GM12878 (cell line): Measurements from ENCODE around the gene CORO2B. TPM values are rescaled to one million over a fixed set of nuclear protein-coding genes. Genes with fewer than 3 reads are reported as not detected.

ENCODE experiments used
- ATAC-seq: fragments of 200-7000 bp; cut with Tn5 transposase; 3 replicates; pipeline ENCODE4 v1.9.1; 2020; ENCODE audit warnings: mild to moderate bottlenecking, moderate library complexity
- BruUV-seq: library from RNA; stranded (reverse); fragments of 400-500 nt; replicated peaks from 2 replicates; lab custom pipeline; 2021; lab: Mats Ljungman, UMichigan
- CTCF ChIA-PET: fragments of 300-600 bp; sonication (Branson Sonifier 250); formaldehyde crosslinking; extraction: SDS; loops from one replicate; lab custom pipeline; 2021; ENCODE audit warnings: inconsistent platforms; lab: Yijun Ruan, JAX
- POLR2A ChIA-PET: fragments of 350-600 bp; formaldehyde crosslinking; extraction: SDS; loops from one replicate; lab custom pipeline; 2021; ENCODE audit warnings: inconsistent platforms; lab: Charles Lee
- RAD21 ChIA-PET: fragments of 300-600 bp; sonication (Branson Sonifier 250); formaldehyde crosslinking; loops from one replicate; lab custom pipeline; 2023; ENCODE audit warnings: antibody characterized with exemption; ENCODE audit not compliant: unreplicated experiment; lab: Charles Lee
- SMC1A ChIA-PET: fragments of 300-600 bp; sonication (Branson Sonifier 250); formaldehyde crosslinking; loops from one replicate; lab custom pipeline; 2023; ENCODE audit not compliant: unreplicated experiment, uncharacterized antibody; lab: Charles Lee
- DNase-seq: peaks from one replicate; pipeline ENCODE4 v3.0.0-alpha.2; 2011; ENCODE audit warnings: low read depth, low spot score
- FAIRE-seq: peaks from 3 replicates; lab custom pipeline; 2011; peaks lifted over from hg19 to GRCh38; lab: Jason Lieb, UNC
- H2AFZ ChIP-seq: 2 replicates; pipeline ENCODE4 v1.6.0; 2011; ENCODE audit warnings: low read depth, low read length, control low read depth; ENCODE audit not compliant: control insufficient read depth
- H3K27ac ChIP-seq: 2 replicates; pipeline ENCODE4 v1.5.1; 2011; ENCODE audit warnings: control low read depth; ENCODE audit not compliant: control insufficient read depth, insufficient read depth
- H3K27me3 ChIP-seq, 2 experiments: replicated peaks in 1 of 2; 2 replicates each; pipeline versions ENCODE4 v1.6.0 to v1.6.1; 2011; ENCODE audit warnings: low read length in 1 of 2; ENCODE audit not compliant: control insufficient read depth in 2 of 2, insufficient read depth in 2 of 2
- H3K36me3 ChIP-seq, 2 experiments: 2 replicates each; pipeline ENCODE4 v1.5.1; 2011; ENCODE audit warnings: low read length in 1 of 2; ENCODE audit not compliant: control insufficient read depth in 2 of 2, insufficient read depth in 2 of 2
- H3K4me1 ChIP-seq: 2 replicates; pipeline ENCODE4 v1.6.1; 2011; ENCODE audit warnings: mild to moderate bottlenecking, low read length, moderate library complexity, mixed read lengths; ENCODE audit not compliant: control insufficient read depth, insufficient read depth
- H3K4me2 ChIP-seq: 2 replicates; pipeline ENCODE4 v1.6.0; 2011; ENCODE audit warnings: control low read depth; ENCODE audit not compliant: control insufficient read depth, insufficient read depth
- H3K4me3 ChIP-seq: fragments of 200-600 bp; sonication (generic); 2 replicates; pipeline ENCODE4 v1.5.1; 2016
- H3K79me2 ChIP-seq: 2 replicates; pipeline ENCODE4 v1.6.0; 2011; ENCODE audit warnings: low read length; ENCODE audit not compliant: control insufficient read depth, insufficient read depth
- H3K9ac ChIP-seq: 2 replicates; pipeline ENCODE4 v1.8.0; 2011; ENCODE audit warnings: low read length, control low read depth, mixed read lengths; ENCODE audit not compliant: control insufficient read depth, insufficient read depth
- H3K9me3 ChIP-seq: replicated peaks from 3 replicates; pipeline ENCODE4 v1.5.1; 2011; ENCODE audit warnings: mild to moderate bottlenecking, low read length; ENCODE audit not compliant: control insufficient read depth, insufficient read depth
- H4K20me1 ChIP-seq: 2 replicates; pipeline ENCODE4 v1.6.0; 2011; ENCODE audit not compliant: control insufficient read depth, insufficient read depth
- CBX3 ChIP-seq: fragments of 200-600 bp; sonication (generic); IDR thresholded peaks from 2 replicates; pipeline ENCODE4 v1.6.1; 2016; ENCODE audit warnings: low read depth, borderline replicate concordance
- EP300 ChIP-seq, 2 experiments: fragments of 150-350 bp in 1 of 2; IDR thresholded peaks; 2 replicates each; pipeline ENCODE4 v1.6.1; 2011 to 2012; ENCODE audit warnings: low read depth in 2 of 2, low read length in 2 of 2, borderline replicate concordance in 1 of 2, improper control_type of control experiment in 1 of 2, inconsistent platforms in 1 of 2; ENCODE audit not compliant: control insufficient read depth in 1 of 2
- IKZF2 ChIP-seq, 2 experiments: fragments of 450-650 bp; IDR thresholded peaks; 2 replicates each; pipeline ENCODE4 v1.6.1; 2017; ENCODE audit warnings: mild to moderate bottlenecking in 2 of 2, moderate library complexity in 2 of 2
- KDM1A ChIP-seq: fragments of 200-600 bp; sonication (generic); IDR thresholded peaks from 2 replicates; pipeline ENCODE4 v1.6.1; 2016; ENCODE audit warnings: borderline replicate concordance
- PBX3 ChIP-seq: IDR thresholded peaks from 2 replicates; pipeline ENCODE4 v1.6.1; 2011; ENCODE audit warnings: mild to moderate bottlenecking, low read depth, low read length, moderate library complexity; ENCODE audit not compliant: insufficient replicate concordance
- POU2F2 ChIP-seq: IDR thresholded peaks from 3 replicates; pipeline ENCODE4 v1.6.1; 2011; ENCODE audit warnings: low read depth, mild to moderate bottlenecking, low read length, borderline replicate concordance
- RCOR1 ChIP-seq: conservative IDR thresholded peaks from 2 replicates; pipeline ENCODE4 v1.6.1; 2012; ENCODE audit warnings: low read depth, low read length, improper control_type of control experiment
- SMARCA5 ChIP-seq: fragments of 450-650 bp; IDR thresholded peaks from 2 replicates; pipeline ENCODE4 v1.6.1; 2017; ENCODE audit warnings: mild to moderate bottlenecking
- SP1 ChIP-seq: IDR thresholded peaks from one replicate; pipeline ENCODE4 v1.6.1; 2011; ENCODE audit warnings: low read depth, low read length
- USF1 ChIP-seq: IDR thresholded peaks from 2 replicates; pipeline ENCODE4 v1.6.1; 2011; ENCODE audit warnings: borderline replicate concordance, low read depth, mild to moderate bottlenecking, moderate library complexity, mixed read lengths, low read length; ENCODE audit not compliant: insufficient read depth; ENCODE audit errors: extremely low read length
- ZBTB40 ChIP-seq: fragments of 450-650 bp; IDR thresholded peaks from 2 replicates; pipeline ENCODE4 v1.6.1; 2016; ENCODE audit warnings: mild to moderate bottlenecking, moderate library complexity, borderline replicate concordance
- WGBS: methylation state at CpG from one replicate; pipeline ENCODE4 v1.1.6; 2016; ENCODE audit warnings: low lambda C conversion rate; ENCODE audit not compliant: insufficient replicate concordance, insufficient coverage; ENCODE audit errors: missing lambda C conversion rate; 5-methylcytosine and 5-hydroxymethylcytosine counted together
- in situ Hi-C: fragments of 300-500 bp; cut with MboI; formaldehyde crosslinking; loops from 9 replicates; pipeline ENCODE4 v1.14.3; 2018; ENCODE audit warnings: mixed read lengths
- intact Hi-C: fragments of 100-400 bp; cut with micrococcal nuclease; formaldehyde crosslinking; loops from one replicate; pipeline ENCODE4 v1.14.2; 2022; ENCODE audit not compliant: unreplicated experiment
- polyA plus RNA-seq, 11 experiments: library from polyadenylated mRNA; depleted of rRNA in 4 of 11; unstranded in 6 of 11; stranded (reverse) in 5 of 11; fragments of >200 nt; fragmentation: Nextera tagmentation in 4 of 11; fragmentation: Illumina TruSeq in 1 of 11; extraction: Ambion mirVana in 4 of 11; extraction: Trizol in 1 of 11; gene quantifications; 1 replicate in 1 of 11; 2 replicates in 10 of 11; pipeline versions ENCODE4 v1.2.1 to v1.2.3, GENCODE V29; 2011 to 2016; ENCODE audit warnings: inconsistent platforms in 2 of 11, missing spikeins in 2 of 11, low read depth in 1 of 11
- total RNA-seq, 4 experiments: library from RNA; depleted of rRNA in 3 of 4; stranded (reverse); fragments of >200 nt in 3 of 4; fragmentation: Illumina TruSeq in 1 of 4; extraction: Trizol in 1 of 4; gene quantifications; 2 replicates each; pipeline versions ENCODE4 v1.2.1 to v1.2.3, GENCODE V29; 2013 to 2021

Gene CORO2B
- total and polyA plus RNA-seq, 10 of the 15 experiments (the other 5 are each of a cell fraction or from before 2014, with no cell fraction given): 0.05 to 0.73 (median 0.13) TPM; not detected in 4

GRCh38 chr15:68743256-68743655 is 164.5 kb downstream of the CORO2B start:
- Histone ChIP-seq H3K4me1 (no peaks in the 10 kb centered on the region), H3K27ac (no peak overlapping the region), H3K4me3 (no peak overlapping the region), H3K9me3 (no peaks in the 10 kb centered on the region)
- DNase-seq: no peak
- RAD21 ChIA-PET: no interaction called here
- no peak for FAIRE-seq
- TF ChIP-seq PBX3 (no peak), POU2F2 (no peak), IKZF2 (IDR thresholded peaks at IDR 0.05) (no peak), USF1 (no peak), SP1 (no peak), CBX3 (no peak), ZBTB40 (no peak), RCOR1 (no peak), EP300 (IDR thresholded peaks at IDR 0.05; ENCODE audit: borderline replicate concordance in 1 of 2, control insufficient read depth in 1 of 2, low read depth in 2 of 2, low read length in 2 of 2) (no peak), SMARCA5 (no peak), KDM1A (no peak)
- TF ChIP-seq, all 136 proteins: peak for 0
- in situ Hi-C loops (no loop called here), intact Hi-C loops (no loop called here)
- Histone ChIP-seq H3K9ac (no peak overlapping the region), H3K79me2 (no peaks in the 10 kb centered on the region), H3K4me2 (no peak overlapping the region), H2AFZ (no peak overlapping the region), H3K27me3 (no peaks in the 10 kb centered on the region; a peak in 1 of 4 replicates), H4K20me1 (no peaks in the 10 kb centered on the region), H3K36me3 (no peaks in the 10 kb centered on the region)
- BruUV-seq: no TSS peak
- ATAC-seq: no peak
- POLR2A ChIA-PET: no interaction called here
- WGBS: 85% methylated on average over 3 of the region's 3 CpGs
- CTCF ChIA-PET: no interaction called here
- SMC1A ChIA-PET: no interaction called here
